HL-60 (cell line): Measurements from ENCODE around the gene DLL4.

Source experiments
- DNase-seq, 2 experiments: peaks; one replicate each; pipeline ENCODE4 v3.0.0-alpha.2; 2010 to 2020; ENCODE audit warnings: low read depth in 1 of 2, low spot score in 1 of 2
- H3K27ac ChIP-seq: fragments of 250-450 bp; sonication (Bioruptor Pico); replicated peaks from 2 replicates; pipeline ENCODE4 v1.5.1; 2020; ENCODE audit warnings: mild to moderate bottlenecking, moderate library complexity
- H3K27me3 ChIP-seq: fragments of 250-450 bp; sonication (Bioruptor Pico); 2 replicates; pipeline ENCODE4 v1.5.1; 2021; ENCODE audit warnings: mild to moderate bottlenecking, moderate library complexity; ENCODE audit not compliant: insufficient read depth, poor library complexity, severe bottlenecking
- H3K4me3 ChIP-seq: replicated peaks from 2 replicates; pipeline ENCODE4 v1.5.1; 2011; ENCODE audit warnings: mild to moderate bottlenecking, control low read depth, low read length; ENCODE audit not compliant: insufficient read depth
- GABPA ChIP-seq: IDR thresholded peaks from 2 replicates; pipeline ENCODE4 v1.6.1; 2012; ENCODE audit warnings: low read depth
- POLR2AphosphoS5 ChIP-seq: IDR thresholded peaks from 2 replicates; pipeline ENCODE4 v1.6.1; 2012; ENCODE audit warnings: low read depth
- SPI1 ChIP-seq: IDR thresholded peaks from 2 replicates; pipeline ENCODE4 v1.6.1; 2012; ENCODE audit warnings: low read depth, mild to moderate bottlenecking, borderline replicate concordance
- long read RNA-seq: library from polyadenylated mRNA; unstranded; transcript quantifications from one replicate; pipeline ENCODE4 v2.0.0, GENCODE V29; 2020
- TF ChIP-seq, protein P1 (sequence below): IDR thresholded peaks from one replicate; pipeline ENCODE4 v1.5.1; 2011; ENCODE audit warnings: low read length, control low read depth, inconsistent platforms; ENCODE audit not compliant: insufficient read depth
- TF ChIP-seq, protein P2 (sequence below): IDR thresholded peaks from 2 replicates; pipeline ENCODE4 v1.6.1; 2012; ENCODE audit warnings: low read depth; ENCODE audit not compliant: insufficient replicate concordance

DLL4 gene
- long read RNA-seq = 0 reads

DNA sequence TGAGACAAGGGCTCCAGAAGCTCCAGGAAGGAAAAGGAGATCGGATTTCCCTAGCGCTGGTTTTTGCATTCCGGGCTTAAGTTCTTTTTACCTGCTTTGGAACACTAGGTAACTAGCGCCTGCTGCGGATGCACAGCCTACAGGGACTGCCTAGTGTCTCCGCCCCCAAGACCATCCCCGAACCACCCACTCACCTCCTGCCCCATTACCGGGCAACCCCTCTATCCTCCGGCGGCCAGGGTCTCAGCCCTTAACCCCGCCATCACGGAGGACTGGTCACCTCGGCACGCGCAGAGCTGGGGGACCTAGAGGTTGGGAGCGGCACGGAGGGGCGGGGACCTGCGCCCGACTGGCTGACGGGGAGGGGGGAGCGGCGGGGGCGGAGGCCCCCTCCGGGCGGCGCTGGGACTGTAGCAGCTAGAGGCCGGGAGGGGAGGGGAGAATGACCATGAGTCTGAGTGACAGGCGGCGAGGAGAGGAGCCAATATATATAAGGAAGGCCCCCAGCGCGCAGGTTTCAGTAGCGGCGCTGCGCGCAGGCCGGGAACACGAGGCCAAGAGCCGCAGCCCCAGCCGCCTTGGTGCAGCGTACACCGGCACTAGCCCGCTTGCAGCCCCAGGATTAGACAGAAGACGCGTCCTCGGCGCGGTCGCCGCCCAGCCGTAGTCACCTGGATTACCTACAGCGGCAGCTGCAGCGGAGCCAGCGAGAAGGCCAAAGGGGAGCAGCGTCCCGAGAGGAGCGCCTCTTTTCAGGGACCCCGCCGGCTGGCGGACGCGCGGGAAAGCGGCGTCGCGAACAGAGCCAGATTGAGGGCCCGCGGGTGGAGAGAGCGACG is at the start of gene DLL4:
Gene DLL4, plus strand, starts transcription at position 520 of the 839 bp plus-strand sequence. CDS start 329 bp downstream, outside the sequence.
- peak in 1 of 2 experiments; percentile 48 for DNase-seq
- peaks cover 39% of the 10 kb centered on the region for H3K27me3 ChIP-seq
- H3K27ac ChIP-seq = no peak within 1 kb of the TSS
- H3K4me3 ChIP-seq = peak within 1 kb of the TSS; percentile 32
- TF ChIP-seq, protein P1, sequence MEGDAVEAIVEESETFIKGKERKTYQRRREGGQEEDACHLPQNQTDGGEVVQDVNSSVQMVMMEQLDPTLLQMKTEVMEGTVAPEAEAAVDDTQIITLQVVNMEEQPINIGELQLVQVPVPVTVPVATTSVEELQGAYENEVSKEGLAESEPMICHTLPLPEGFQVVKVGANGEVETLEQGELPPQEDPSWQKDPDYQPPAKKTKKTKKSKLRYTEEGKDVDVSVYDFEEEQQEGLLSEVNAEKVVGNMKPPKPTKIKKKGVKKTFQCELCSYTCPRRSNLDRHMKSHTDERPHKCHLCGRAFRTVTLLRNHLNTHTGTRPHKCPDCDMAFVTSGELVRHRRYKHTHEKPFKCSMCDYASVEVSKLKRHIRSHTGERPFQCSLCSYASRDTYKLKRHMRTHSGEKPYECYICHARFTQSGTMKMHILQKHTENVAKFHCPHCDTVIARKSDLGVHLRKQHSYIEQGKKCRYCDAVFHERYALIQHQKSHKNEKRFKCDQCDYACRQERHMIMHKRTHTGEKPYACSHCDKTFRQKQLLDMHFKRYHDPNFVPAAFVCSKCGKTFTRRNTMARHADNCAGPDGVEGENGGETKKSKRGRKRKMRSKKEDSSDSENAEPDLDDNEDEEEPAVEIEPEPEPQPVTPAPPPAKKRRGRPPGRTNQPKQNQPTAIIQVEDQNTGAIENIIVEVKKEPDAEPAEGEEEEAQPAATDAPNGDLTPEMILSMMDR = no peak
- TF ChIP-seq SPI1 (no peak), POLR2AphosphoS5 (no peak), GABPA (no peak)
- TF ChIP-seq, protein P2, sequence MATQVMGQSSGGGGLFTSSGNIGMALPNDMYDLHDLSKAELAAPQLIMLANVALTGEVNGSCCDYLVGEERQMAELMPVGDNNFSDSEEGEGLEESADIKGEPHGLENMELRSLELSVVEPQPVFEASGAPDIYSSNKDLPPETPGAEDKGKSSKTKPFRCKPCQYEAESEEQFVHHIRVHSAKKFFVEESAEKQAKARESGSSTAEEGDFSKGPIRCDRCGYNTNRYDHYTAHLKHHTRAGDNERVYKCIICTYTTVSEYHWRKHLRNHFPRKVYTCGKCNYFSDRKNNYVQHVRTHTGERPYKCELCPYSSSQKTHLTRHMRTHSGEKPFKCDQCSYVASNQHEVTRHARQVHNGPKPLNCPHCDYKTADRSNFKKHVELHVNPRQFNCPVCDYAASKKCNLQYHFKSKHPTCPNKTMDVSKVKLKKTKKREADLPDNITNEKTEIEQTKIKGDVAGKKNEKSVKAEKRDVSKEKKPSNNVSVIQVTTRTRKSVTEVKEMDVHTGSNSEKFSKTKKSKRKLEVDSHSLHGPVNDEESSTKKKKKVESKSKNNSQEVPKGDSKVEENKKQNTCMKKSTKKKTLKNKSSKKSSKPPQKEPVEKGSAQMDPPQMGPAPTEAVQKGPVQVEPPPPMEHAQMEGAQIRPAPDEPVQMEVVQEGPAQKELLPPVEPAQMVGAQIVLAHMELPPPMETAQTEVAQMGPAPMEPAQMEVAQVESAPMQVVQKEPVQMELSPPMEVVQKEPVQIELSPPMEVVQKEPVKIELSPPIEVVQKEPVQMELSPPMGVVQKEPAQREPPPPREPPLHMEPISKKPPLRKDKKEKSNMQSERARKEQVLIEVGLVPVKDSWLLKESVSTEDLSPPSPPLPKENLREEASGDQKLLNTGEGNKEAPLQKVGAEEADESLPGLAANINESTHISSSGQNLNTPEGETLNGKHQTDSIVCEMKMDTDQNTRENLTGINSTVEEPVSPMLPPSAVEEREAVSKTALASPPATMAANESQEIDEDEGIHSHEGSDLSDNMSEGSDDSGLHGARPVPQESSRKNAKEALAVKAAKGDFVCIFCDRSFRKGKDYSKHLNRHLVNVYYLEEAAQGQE = no peak

DNA sequence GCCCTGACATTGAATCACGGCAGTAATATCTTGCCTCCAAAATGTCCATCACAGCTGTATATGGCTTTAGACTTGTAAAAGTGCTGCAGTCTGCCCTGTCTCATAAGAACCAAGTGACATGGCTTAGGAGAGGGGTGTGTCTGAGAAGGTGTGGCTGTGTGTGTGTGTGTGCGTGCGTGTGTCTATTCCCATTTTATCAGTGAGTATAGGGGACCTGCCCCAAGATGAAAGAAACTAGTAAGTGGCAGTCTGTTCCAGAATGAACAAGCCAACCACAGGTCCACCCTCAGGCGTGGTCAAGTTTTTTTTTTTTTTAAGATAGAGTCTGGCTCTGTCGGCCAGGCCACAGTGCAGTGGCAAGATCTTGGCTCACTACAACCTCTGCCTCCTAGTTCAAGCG is 49.5 kb upstream of the DLL4 start:
- H3K27ac ChIP-seq = no peak overlapping the region
- DNase-seq = no peak
- TF ChIP-seq SPI1 (no peak), POLR2AphosphoS5 (no peak), GABPA (no peak)
- TF ChIP-seq, protein P2 = no peak
- TF ChIP-seq, protein P1 = no peak
- no peak overlapping the region for H3K4me3 ChIP-seq
- H3K27me3 ChIP-seq = no peaks in the 10 kb centered on the region

DNA sequence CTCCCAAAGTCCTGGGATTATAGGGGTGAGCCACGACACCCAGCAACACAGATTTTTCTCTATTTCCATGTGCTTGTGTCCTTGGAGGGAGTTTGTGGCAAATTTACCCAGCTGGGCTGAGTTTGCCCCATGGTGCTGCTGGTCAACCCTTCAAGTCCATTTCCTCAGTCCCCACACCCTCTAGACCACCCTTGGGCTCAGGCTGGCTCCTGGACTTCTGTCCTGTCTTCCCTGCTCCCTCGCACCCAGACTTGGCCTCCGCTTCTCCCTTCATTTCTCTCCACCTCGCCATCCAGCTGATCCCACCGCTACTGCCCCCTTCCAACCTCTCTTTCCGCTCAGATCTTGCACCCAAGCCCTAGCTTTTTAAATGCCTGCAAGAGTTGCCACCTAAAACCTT is 47.8 kb upstream of the DLL4 start:
- no peak overlapping the region for H3K4me3 ChIP-seq
- no peak for DNase-seq
- no peak overlapping the region for H3K27ac ChIP-seq
- H3K27me3 ChIP-seq = no peaks in the 10 kb centered on the region
- TF ChIP-seq POLR2AphosphoS5 (no peak), GABPA (no peak), SPI1 (no peak)
- TF ChIP-seq, protein P1 = no peak
- TF ChIP-seq, protein P2 = no peak
